Fibroblast of the aortic adventitia (primary cell): ENCODE results near the gene ARHGEF10L. TPM values are rescaled to one million over a fixed set of nuclear protein-coding genes. Genes with fewer than 3 reads are reported as not detected.

ENCODE experiments used
- DNase-seq: peaks from one replicate; pipeline ENCODE4 v3.0.0-alpha.2; 2010; ENCODE audit warnings: low read depth
- H3K4me3 ChIP-seq: 2 replicates; pipeline ENCODE4 v1.5.1; 2011; ENCODE audit warnings: low read depth, mild to moderate bottlenecking, control low read depth, low read length, moderate library complexity
- CTCF ChIP-seq: IDR thresholded peaks from 2 replicates; pipeline ENCODE4 v1.5.1; 2011; ENCODE audit warnings: mild to moderate bottlenecking, low read length, control low read depth, inconsistent platforms; ENCODE audit not compliant: insufficient read depth
- total RNA-seq: library from RNA; depleted of rRNA; stranded (reverse); fragments of >200 nt; gene quantifications from 2 replicates; pipeline ENCODE4 v1.2.3, GENCODE V29; 2012; ENCODE audit warnings: low replicate concordance

Gene ARHGEF10L
- total RNA-seq, 1 donor = 23.9 TPM

- H3K4me3 ChIP-seq = no peak overlapping the region
- no peak for DNase-seq
- TF ChIP-seq CTCF = no peak
Observed at GRCh38 chr1:17655922-17656321, 116.4 kb downstream of the ARHGEF10L start.

GRCh38 chr1:17657436-17657835, 117.9 kb downstream of the ARHGEF10L start:
- DNase-seq = no peak
- no peak for TF ChIP-seq CTCF
- H3K4me3 ChIP-seq = no peak overlapping the region

GRCh38 chr1:17658837-17659236, 119.3 kb downstream of the ARHGEF10L start:
- no peak for DNase-seq
- TF ChIP-seq CTCF = no peak
- no peak overlapping the region for H3K4me3 ChIP-seq

GRCh38 chr1:17661546-17662157, 122.2 kb downstream of the ARHGEF10L start:
- H3K4me3 ChIP-seq = no peak overlapping the region
- TF ChIP-seq CTCF = peak; percentile 79
- peak; percentile 55 for DNase-seq

GRCh38 chr1:17662296-17662695, 122.8 kb downstream of the ARHGEF10L start:
- TF ChIP-seq CTCF = no peak
- DNase-seq = no peak
- H3K4me3 ChIP-seq = no peak overlapping the region

- no peak for TF ChIP-seq CTCF
- no peak for DNase-seq
- no peak overlapping the region for H3K4me3 ChIP-seq
Observed at GRCh38 chr1:17662786-17663185, 123.3 kb downstream of the ARHGEF10L start.

GRCh38 chr1:17663646-17664045, 124.1 kb downstream of the ARHGEF10L start:
- DNase-seq = no peak
- no peak for TF ChIP-seq CTCF
- no peak overlapping the region for H3K4me3 ChIP-seq
